ENCODE results near the gene DNAH6. TPM values are rescaled to one million over a fixed set of nuclear protein-coding genes. Genes with fewer than 3 reads are reported as not detected.

Gene DNAH6
- total and polyA plus RNA-seq, 10 of the 15 experiments (the other 5 are each of a cell fraction or from before 2014, with no cell fraction given), result 0.07 to 1.0 (median 0.29) TPM

DNA sequence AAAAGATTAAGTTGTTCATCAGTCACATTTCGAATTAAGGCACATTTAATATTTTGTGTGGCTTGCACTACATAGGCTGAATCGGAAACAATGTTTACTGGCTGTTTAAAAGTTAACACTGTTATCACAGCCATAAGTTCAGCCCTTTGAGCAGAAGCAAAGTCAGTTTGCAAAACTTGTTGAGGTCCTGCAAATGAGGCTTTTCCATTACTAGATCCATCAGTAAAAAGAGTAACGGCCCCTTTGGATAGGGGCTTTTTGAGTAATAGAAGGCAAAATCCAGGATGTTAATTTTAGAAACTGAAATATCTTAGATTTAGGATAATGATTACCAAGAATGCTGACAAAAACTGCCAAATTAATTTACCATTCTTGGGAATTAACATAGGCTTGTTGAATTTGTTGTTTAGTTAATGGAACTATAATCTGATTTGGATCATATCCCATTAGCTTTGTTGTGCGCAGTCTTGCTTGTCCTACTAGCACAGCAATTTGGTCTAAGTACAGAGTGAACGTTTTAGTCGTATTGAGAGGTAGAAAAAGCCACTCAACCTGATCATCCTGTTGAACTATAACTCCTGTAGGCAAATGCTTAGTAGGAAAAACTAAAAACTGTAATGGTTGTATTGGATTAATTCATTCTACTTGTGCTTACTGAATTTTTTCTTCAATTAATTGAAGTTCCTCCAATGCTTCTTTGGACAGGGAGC, 43.3 kb upstream of the DNAH6 start:
- no peaks in the 10 kb centered on the region for H3K9me3 ChIP-seq (replicated peaks; ENCODE audit: control insufficient read depth, insufficient read depth, low read length)
- ChIA-PET SMC1A (ENCODE audit: uncharacterized antibody, unreplicated experiment) (no interaction called here), POLR2A (no interaction called here), RAD21 (ENCODE audit: unreplicated experiment) (no interaction called here), CTCF (no interaction called here)
- WGBS (ENCODE audit: insufficient coverage, insufficient replicate concordance, low lambda C conversion rate, missing lambda C conversion rate), result 43% methylated on average over 6 of the region's 6 CpGs
- H3K4me2 ChIP-seq (ENCODE audit: control insufficient read depth, insufficient read depth), result no peak overlapping the region
- no peak overlapping the region for H3K9ac ChIP-seq (ENCODE audit: control insufficient read depth, insufficient read depth, low read length)
- in situ Hi-C loops (cut with MboI), result no loop called here
- BruUV-seq (replicated peaks), result no TSS peak
- FAIRE-seq (no peak), ATAC-seq (no peak), DNase-seq (ENCODE audit: low read depth, low spot score) (no peak)
- H3K36me3 ChIP-seq (ENCODE audit: control insufficient read depth in 2 of 2, insufficient read depth in 2 of 2, low read length in 1 of 2), result no peaks in the 10 kb centered on the region
- no peak overlapping the region for H3K27ac ChIP-seq (ENCODE audit: control insufficient read depth, insufficient read depth)
- H3K27me3 ChIP-seq (replicated peaks in 1 of 2; ENCODE audit: control insufficient read depth in 2 of 2, insufficient read depth in 2 of 2, low read length in 1 of 2), result no peaks in the 10 kb centered on the region
- H2AFZ ChIP-seq (ENCODE audit: control insufficient read depth, low read depth, low read length), result no peak overlapping the region
- no peak overlapping the region for H3K4me3 ChIP-seq
- no peaks in the 10 kb centered on the region for H3K79me2 ChIP-seq (ENCODE audit: control insufficient read depth, insufficient read depth, low read length)
- intact Hi-C loops (cut with micrococcal nuclease; ENCODE audit: unreplicated experiment), result no loop called here
- H4K20me1 ChIP-seq (ENCODE audit: control insufficient read depth, insufficient read depth), result no peaks in the 10 kb centered on the region
- H3K4me1 ChIP-seq (ENCODE audit: control insufficient read depth, insufficient read depth, low read length), result no peaks in the 10 kb centered on the region
- TF ChIP-seq CHD2 (IDR thresholded peaks at IDR 0.05; ENCODE audit: borderline replicate concordance, low read depth, low read length) (no peak), ZNF384 (IDR thresholded peaks at IDR 0.05; ENCODE audit: borderline replicate concordance, low read depth, low read length) (no peak), TBL1XR1 (IDR thresholded peaks at IDR 0.05; ENCODE audit: low read depth, low read length) (no peak), YY1 (IDR thresholded peaks at IDR 0.05; ENCODE audit: low read depth, low read length) (no peak), CEBPB (IDR thresholded peaks at IDR 0.05; ENCODE audit: borderline replicate concordance in 1 of 2, low read depth in 2 of 2, low read length in 2 of 2) (no peak), RCOR1 (conservative IDR thresholded peaks at IDR 0.05; ENCODE audit: low read depth, low read length) (no peak), ATF7 (IDR thresholded peaks at IDR 0.05; ENCODE audit: low read depth) (no peak), CHD4 (IDR thresholded peaks at IDR 0.05) (no peak), ZBTB33 (IDR thresholded peaks at IDR 0.05) (no peak), BHLHE40 (IDR thresholded peaks at IDR 0.05; ENCODE audit: borderline replicate concordance in 1 of 2, low read depth in 2 of 2, low read length in 1 of 2) (no peak), USF2 (IDR thresholded peaks at IDR 0.05; ENCODE audit: borderline replicate concordance, low read depth, low read length) (no peak), NFIC (IDR thresholded peaks at IDR 0.05; ENCODE audit: low read depth, low read length) (no peak)
- TF ChIP-seq, protein P1, sequence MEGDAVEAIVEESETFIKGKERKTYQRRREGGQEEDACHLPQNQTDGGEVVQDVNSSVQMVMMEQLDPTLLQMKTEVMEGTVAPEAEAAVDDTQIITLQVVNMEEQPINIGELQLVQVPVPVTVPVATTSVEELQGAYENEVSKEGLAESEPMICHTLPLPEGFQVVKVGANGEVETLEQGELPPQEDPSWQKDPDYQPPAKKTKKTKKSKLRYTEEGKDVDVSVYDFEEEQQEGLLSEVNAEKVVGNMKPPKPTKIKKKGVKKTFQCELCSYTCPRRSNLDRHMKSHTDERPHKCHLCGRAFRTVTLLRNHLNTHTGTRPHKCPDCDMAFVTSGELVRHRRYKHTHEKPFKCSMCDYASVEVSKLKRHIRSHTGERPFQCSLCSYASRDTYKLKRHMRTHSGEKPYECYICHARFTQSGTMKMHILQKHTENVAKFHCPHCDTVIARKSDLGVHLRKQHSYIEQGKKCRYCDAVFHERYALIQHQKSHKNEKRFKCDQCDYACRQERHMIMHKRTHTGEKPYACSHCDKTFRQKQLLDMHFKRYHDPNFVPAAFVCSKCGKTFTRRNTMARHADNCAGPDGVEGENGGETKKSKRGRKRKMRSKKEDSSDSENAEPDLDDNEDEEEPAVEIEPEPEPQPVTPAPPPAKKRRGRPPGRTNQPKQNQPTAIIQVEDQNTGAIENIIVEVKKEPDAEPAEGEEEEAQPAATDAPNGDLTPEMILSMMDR (IDR thresholded peaks at IDR 0.05 in 2 of 3, conservative IDR thresholded peaks at IDR 0.05 in 1 of 3; ENCODE audit: control insufficient read depth in 2 of 3, extremely low read depth in 1 of 3, insufficient read depth in 1 of 3, low read depth in 3 of 3, low read length in 3 of 3), result no peak
- TF ChIP-seq, protein P2, sequence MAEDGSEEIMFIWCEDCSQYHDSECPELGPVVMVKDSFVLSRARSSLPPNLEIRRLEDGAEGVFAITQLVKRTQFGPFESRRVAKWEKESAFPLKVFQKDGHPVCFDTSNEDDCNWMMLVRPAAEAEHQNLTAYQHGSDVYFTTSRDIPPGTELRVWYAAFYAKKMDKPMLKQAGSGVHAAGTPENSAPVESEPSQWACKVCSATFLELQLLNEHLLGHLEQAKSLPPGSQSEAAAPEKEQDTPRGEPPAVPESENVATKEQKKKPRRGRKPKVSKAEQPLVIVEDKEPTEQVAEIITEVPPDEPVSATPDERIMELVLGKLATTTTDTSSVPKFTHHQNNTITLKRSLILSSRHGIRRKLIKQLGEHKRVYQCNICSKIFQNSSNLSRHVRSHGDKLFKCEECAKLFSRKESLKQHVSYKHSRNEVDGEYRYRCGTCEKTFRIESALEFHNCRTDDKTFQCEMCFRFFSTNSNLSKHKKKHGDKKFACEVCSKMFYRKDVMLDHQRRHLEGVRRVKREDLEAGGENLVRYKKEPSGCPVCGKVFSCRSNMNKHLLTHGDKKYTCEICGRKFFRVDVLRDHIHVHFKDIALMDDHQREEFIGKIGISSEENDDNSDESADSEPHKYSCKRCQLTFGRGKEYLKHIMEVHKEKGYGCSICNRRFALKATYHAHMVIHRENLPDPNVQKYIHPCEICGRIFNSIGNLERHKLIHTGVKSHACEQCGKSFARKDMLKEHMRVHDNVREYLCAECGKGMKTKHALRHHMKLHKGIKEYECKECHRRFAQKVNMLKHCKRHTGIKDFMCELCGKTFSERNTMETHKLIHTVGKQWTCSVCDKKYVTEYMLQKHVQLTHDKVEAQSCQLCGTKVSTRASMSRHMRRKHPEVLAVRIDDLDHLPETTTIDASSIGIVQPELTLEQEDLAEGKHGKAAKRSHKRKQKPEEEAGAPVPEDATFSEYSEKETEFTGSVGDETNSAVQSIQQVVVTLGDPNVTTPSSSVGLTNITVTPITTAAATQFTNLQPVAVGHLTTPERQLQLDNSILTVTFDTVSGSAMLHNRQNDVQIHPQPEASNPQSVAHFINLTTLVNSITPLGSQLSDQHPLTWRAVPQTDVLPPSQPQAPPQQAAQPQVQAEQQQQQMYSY (CRISPR knock-in tag; IDR thresholded peaks at IDR 0.05), result no peak

Measured in GM12878 (cell line).